HUES64 (cell line): ENCODE results near the gene BRMS1.
A peak's percentile ranks its signal among the peaks of the same experiment; 100 is the strongest.

Experiments
- H3K27ac ChIP-seq: 2 replicates; pipeline ENCODE4 v1.7.0; 2013; ENCODE audit warnings: low read depth, low read length, inconsistent platforms
- H3K27me3 ChIP-seq: 2 replicates; pipeline ENCODE4 v1.6.1; 2013; ENCODE audit warnings: mild to moderate bottlenecking, low read length; ENCODE audit not compliant: insufficient read depth
- H3K36me3 ChIP-seq: 2 replicates; pipeline ENCODE4 v1.6.1; 2013; ENCODE audit warnings: mild to moderate bottlenecking, low read length; ENCODE audit not compliant: insufficient read depth
- H3K4me1 ChIP-seq: 2 replicates; pipeline ENCODE4 v1.6.1; 2013; ENCODE audit warnings: mild to moderate bottlenecking, low read length, moderate library complexity; ENCODE audit not compliant: insufficient read depth
- H3K4me3 ChIP-seq: 2 replicates; pipeline ENCODE4 v1.5.1; 2013; ENCODE audit warnings: mild to moderate bottlenecking, low read length, moderate library complexity
- H3K9ac ChIP-seq: 2 replicates; pipeline ENCODE4 v1.6.1; 2013; ENCODE audit warnings: mild to moderate bottlenecking, low read depth, low read length
- H3K9me3 ChIP-seq: 2 replicates; pipeline ENCODE4 v1.6.1; 2013; ENCODE audit warnings: low read depth, low read length; ENCODE audit not compliant: insufficient read depth
- WGBS: fragments of 150-250, 120-280 bp; methylation state at CpG from one replicate; pipeline ENCODE4 v1.1.7; 2013; ENCODE audit warnings: missing lambda C conversion rate; 5-methylcytosine and 5-hydroxymethylcytosine counted together

BRMS1 gene

GRCh38 chr11:66317322-66317722 is 27.6 kb downstream of the BRMS1 start:
- Histone ChIP-seq H3K4me3 (0 out of 2 replicates have a peak overlapping the region, but pooled peaks have one; percentile 14), H3K27ac (peak overlapping the region; percentile 73; the same call in 1 of the 2 replicates), H3K36me3 (no peaks in the 10 kb centered on the region), H3K27me3 (no peaks in the 10 kb centered on the region), H3K9ac (peak overlapping the region; percentile 54; the same call in 1 of the 2 replicates), H3K9me3 (no peaks in the 10 kb centered on the region), H3K4me1 (peaks cover 21% of the 10 kb centered on the region)
- 29% methylated on average over 14 of the region's 14 CpGs for WGBS

GRCh38 chr11:66316849-66317251 is 28.1 kb downstream of the BRMS1 start, which contains the start of gene CD248:
TSS of gene CD248 (minus strand) at chr11:66317044. CDS start at chr11:66317027, 17 bp downstream.
- Histone ChIP-seq H3K4me3 (0 out of 2 replicates have a peak within 1 kb of the TSS, but pooled peaks have one; percentile 14), H3K36me3 (no peaks in the 10 kb centered on the region), H3K9ac (peak within 1 kb of the TSS; percentile 54; the same call in 1 of the 2 replicates), H3K27ac (peak within 1 kb of the TSS; percentile 73; the same call in 1 of the 2 replicates), H3K4me1 (peaks cover 21% of the 10 kb centered on the region), H3K27me3 (no peaks in the 10 kb centered on the region), H3K9me3 (no peaks in the 10 kb centered on the region)
- 18% methylated on average over 28 of the region's 29 CpGs for WGBS

GRCh38 chr11:66315921-66316811 is 28.7 kb downstream of the BRMS1 start:
- Histone ChIP-seq H3K4me1 (peaks cover 25% of the 10 kb centered on the region), H3K4me3 (no peak overlapping the region), H3K27me3 (no peaks in the 10 kb centered on the region), H3K36me3 (no peaks in the 10 kb centered on the region), H3K9ac (no peak overlapping the region), H3K27ac (no peak overlapping the region), H3K9me3 (no peaks in the 10 kb centered on the region)
- 89% methylated on average over 52 of the region's 52 CpGs for WGBS

GRCh38 chr11:66315498-66315885 is 29.4 kb downstream of the BRMS1 start:
- Histone ChIP-seq H3K4me1 (peaks cover 27% of the 10 kb centered on the region), H3K4me3 (no peak overlapping the region), H3K9ac (no peak overlapping the region), H3K27me3 (no peaks in the 10 kb centered on the region), H3K9me3 (no peaks in the 10 kb centered on the region), H3K27ac (no peak overlapping the region), H3K36me3 (no peaks in the 10 kb centered on the region)
- 95% methylated on average over 14 of the region's 14 CpGs for WGBS

- no peaks in the 10 kb centered on the region for H3K36me3 ChIP-seq
- no peak overlapping the region for H3K27ac ChIP-seq
These were observed 30.1 kb downstream of the BRMS1 start for GRCh38 chr11:66314561-66315497.

GRCh38 chr11:66314186-66314501 is 30.8 kb downstream of the BRMS1 start:
- H3K4me3 ChIP-seq: peak overlapping the region; percentile 61; the same call in 1 of the 2 replicates

More at GRCh38 chr11:66314561-66315497, 30.1 kb downstream of the BRMS1 start:
- Histone ChIP-seq H3K9me3 (no peaks in the 10 kb centered on the region), H3K27me3 (no peaks in the 10 kb centered on the region), H3K9ac (no peak overlapping the region), H3K4me3 (no peak overlapping the region), H3K4me1 (peaks cover 27% of the 10 kb centered on the region)
- 92% methylated on average over 17 of the region's 17 CpGs for WGBS

GRCh38 chr11:66313321-66314185 is 31.4 kb downstream of the BRMS1 start:
- Histone ChIP-seq H3K9ac (peak overlapping the region; percentile 43), H3K36me3 (no peaks in the 10 kb centered on the region), H3K9me3 (no peaks in the 10 kb centered on the region), H3K4me1 (peaks cover 26% of the 10 kb centered on the region), H3K27ac (peak overlapping the region; percentile 94), H3K4me3 (peak overlapping the region; percentile 61), H3K27me3 (no peaks in the 10 kb centered on the region)
- WGBS: 23% methylated on average over 38 of the region's 38 CpGs

More at GRCh38 chr11:66314186-66314501, 30.8 kb downstream of the BRMS1 start:
- Histone ChIP-seq H3K36me3 (no peaks in the 10 kb centered on the region), H3K9me3 (no peaks in the 10 kb centered on the region), H3K9ac (peak overlapping the region; percentile 43; the same call in 1 of the 2 replicates), H3K27me3 (no peaks in the 10 kb centered on the region), H3K27ac (no peak overlapping the region; the same call in 1 of the 2 replicates), H3K4me1 (peaks cover 27% of the 10 kb centered on the region)
- WGBS: 60% methylated on average over 1 of the region's 1 CpG

- WGBS: 1% methylated on average over 52 of the region's 52 CpGs
- peak overlapping the region; percentile 65 for H3K4me3 ChIP-seq
- no peaks in the 10 kb centered on the region for H3K9me3 ChIP-seq
- peaks cover 18% of the 10 kb centered on the region for H3K4me1 ChIP-seq
- H3K36me3 ChIP-seq: no peaks in the 10 kb centered on the region
- no peaks in the 10 kb centered on the region for H3K27me3 ChIP-seq
- peak overlapping the region; percentile 43 for H3K9ac ChIP-seq
- peak overlapping the region; percentile 94 for H3K27ac ChIP-seq
These were observed 32.2 kb downstream of the BRMS1 start for GRCh38 chr11:66312549-66313320.

GRCh38 chr11:66311965-66312548 is 32.8 kb downstream of the BRMS1 start:
- Histone ChIP-seq H3K4me3 (peak overlapping the region; percentile 65), H3K27me3 (no peaks in the 10 kb centered on the region), H3K27ac (peak overlapping the region; percentile 54; the same call in 1 of the 2 replicates), H3K36me3 (no peaks in the 10 kb centered on the region), H3K9me3 (no peaks in the 10 kb centered on the region), H3K4me1 (peaks cover 12% of the 10 kb centered on the region), H3K9ac (peak overlapping the region; percentile 50)
- under 1% methylated on average over 44 of the region's 44 CpGs for WGBS
